H1 (cell line): ENCODE data around the gene KMT2A. TPM values are rescaled to one million over a fixed set of nuclear protein-coding genes. Genes with fewer than 3 reads are reported as not detected.

Experiments used
- CTCF ChIA-PET: fragments of 300-600 bp; sonication (Branson Sonifier 250); formaldehyde crosslinking; loops from one replicate; lab custom pipeline; 2021; ENCODE audit not compliant: partially characterized antibody; lab: Charles Lee
- POLR2A ChIA-PET: fragments of 300-600 bp; sonication (Branson Sonifier 250); formaldehyde crosslinking; loops from one replicate; lab custom pipeline; 2021; ENCODE audit warnings: inconsistent platforms; ENCODE audit not compliant: partially characterized antibody; lab: Charles Lee
- DNase-seq, 2 experiments: peaks; one replicate each; pipeline versions ENCODE4 v3.0.0 to v3.0.0-alpha.2; 2010 to 2022; ENCODE audit warnings: low spot score in 2 of 2, low read depth in 1 of 2, mixed read lengths in 1 of 2
- FAIRE-seq: peaks from 2 replicates; lab custom pipeline; 2011; peaks lifted over from hg19 to GRCh38; lab: Jason Lieb, UNC
- H2AFZ ChIP-seq: 2 replicates; pipeline ENCODE4 v1.8.1; 2012; ENCODE audit warnings: low read length, inconsistent platforms
- H2AK5ac ChIP-seq: 2 replicates; pipeline ENCODE4 v1.6.1; 2013; ENCODE audit warnings: low read depth, low read length
- H2BK120ac ChIP-seq: replicated peaks from 2 replicates; pipeline ENCODE3; 2013; ENCODE audit warnings: low read depth, low read length, inconsistent platforms
- H2BK12ac ChIP-seq: 2 replicates; pipeline ENCODE4 v1.6.1; 2013; ENCODE audit warnings: low read depth, low read length
- H2BK15ac ChIP-seq: 2 replicates; pipeline ENCODE4 v1.6.1; 2013; ENCODE audit warnings: low read length
- H2BK20ac ChIP-seq: 2 replicates; pipeline ENCODE4 v1.6.1; 2013; ENCODE audit warnings: low read length
- H2BK5ac ChIP-seq: 2 replicates; pipeline ENCODE4 v1.6.1; 2013; ENCODE audit warnings: low read depth, low read length
- H3K14ac ChIP-seq: 2 replicates; pipeline ENCODE4 v1.6.1; 2013; ENCODE audit warnings: inconsistent platforms; ENCODE audit not compliant: insufficient read length
- H3K18ac ChIP-seq: 2 replicates; pipeline ENCODE4 v1.6.1; 2013; ENCODE audit warnings: low read length; ENCODE audit errors: extremely low read depth
- H3K23ac ChIP-seq: 2 replicates; pipeline ENCODE4 v1.6.1; 2013; ENCODE audit warnings: inconsistent platforms; ENCODE audit not compliant: insufficient read length
- H3K23me2 ChIP-seq: 2 replicates; pipeline ENCODE4 v1.6.1; 2013; ENCODE audit warnings: low read depth, low read length
- H3K27ac ChIP-seq: 2 replicates; pipeline ENCODE4 v1.6.1; 2011; ENCODE audit warnings: low read depth, low read length, inconsistent platforms
- H3K27me3 ChIP-seq, 4 experiments: replicated peaks in 1 of 4; 1 replicate in 1 of 4; 2 replicates in 3 of 4; pipeline versions ENCODE4 v1.6.1 to v1.8.1; 2011 to 2013; ENCODE audit warnings: low read length in 3 of 4, mild to moderate bottlenecking in 3 of 4, inconsistent platforms in 2 of 4, mixed read lengths in 2 of 4, moderate library complexity in 1 of 4; ENCODE audit not compliant: control insufficient read depth in 3 of 4, insufficient read depth in 3 of 4; ENCODE audit errors: extremely low read depth in 1 of 4
- H3K36me3 ChIP-seq, 4 experiments: 2 replicates each; pipeline versions ENCODE4 v1.6.1 to v1.8.1; 2011 to 2013; ENCODE audit warnings: mild to moderate bottlenecking in 4 of 4, low read length in 3 of 4, moderate library complexity in 2 of 4, control low read depth in 1 of 4, inconsistent platforms in 1 of 4; ENCODE audit not compliant: insufficient read depth in 4 of 4, control insufficient read depth in 2 of 4
- H3K4ac ChIP-seq: replicated peaks from 2 replicates; pipeline ENCODE3; 2013; ENCODE audit warnings: low read length, low read depth, mixed read lengths, inconsistent platforms; ENCODE audit not compliant: insufficient read length
- H3K4me1 ChIP-seq, 4 experiments: replicated peaks in 1 of 4; 1 replicate in 1 of 4; 2 replicates in 3 of 4; pipeline versions ENCODE4 v1.6.1 to v1.8.1; 2011 to 2013; ENCODE audit warnings: low read length in 3 of 4, inconsistent platforms in 2 of 4, mixed read lengths in 1 of 4; ENCODE audit not compliant: insufficient read depth in 4 of 4, control insufficient read depth in 3 of 4
- H3K4me2 ChIP-seq, 2 experiments: 2 replicates each; pipeline versions ENCODE4 v1.6.1 to v1.8.1; 2011 to 2013; ENCODE audit warnings: low read depth in 2 of 2, low read length in 2 of 2, control low read depth in 1 of 2, inconsistent platforms in 1 of 2, mild to moderate bottlenecking in 1 of 2; ENCODE audit not compliant: insufficient read depth in 1 of 2
- H3K4me3 ChIP-seq, 4 experiments: fragments of 200-600, 300-600 bp in 1 of 4; sonication (generic), shearing (Covaris generic), sonication (Bioruptor Twin) in 1 of 4; 2 replicates each; pipeline versions ENCODE4 v1.5.1 to v1.8.1; 2011 to 2016; ENCODE audit warnings: low read length in 4 of 4, low read depth in 3 of 4, control low read depth in 2 of 4, inconsistent platforms in 2 of 4, mild to moderate bottlenecking in 2 of 4, mixed read lengths in 1 of 4, moderate library complexity in 1 of 4; ENCODE audit not compliant: insufficient read depth in 2 of 4; ENCODE audit errors: extremely low read depth in 1 of 4
- H3K56ac ChIP-seq: replicated peaks from 2 replicates; pipeline ENCODE3; 2013; ENCODE audit warnings: low read depth, mild to moderate bottlenecking, mixed read lengths, low read length, inconsistent platforms; ENCODE audit not compliant: insufficient read length
- H3K79me1 ChIP-seq: 2 replicates; pipeline ENCODE4 v1.6.1; 2013; ENCODE audit warnings: low read depth, low read length, control low read depth
- H3K79me2 ChIP-seq, 2 experiments: 2 replicates each; pipeline versions ENCODE4 v1.6.1 to v1.8.1; 2012 to 2013; ENCODE audit warnings: low read length in 2 of 2, mild to moderate bottlenecking in 2 of 2, inconsistent platforms in 1 of 2; ENCODE audit not compliant: insufficient read depth in 2 of 2, control insufficient read depth in 1 of 2
- H3K9ac ChIP-seq, 4 experiments: replicated peaks in 1 of 4; 1 replicate in 1 of 4; 2 replicates in 3 of 4; pipeline versions ENCODE4 v1.6.1 to v1.8.1; 2011 to 2013; ENCODE audit warnings: low read depth in 3 of 4, low read length in 3 of 4, control low read depth in 2 of 4, mild to moderate bottlenecking in 2 of 4, moderate library complexity in 2 of 4, inconsistent platforms in 1 of 4; ENCODE audit errors: extremely low read depth in 1 of 4
- H3K9me3 ChIP-seq, 2 experiments: 2 replicates each; pipeline versions ENCODE4 v1.6.1 to v1.8.1; 2012 to 2013; ENCODE audit warnings: mild to moderate bottlenecking in 2 of 2, moderate library complexity in 2 of 2, control low read depth in 1 of 2, inconsistent platforms in 1 of 2, low read depth in 1 of 2, low read length in 1 of 2, mixed read lengths in 1 of 2; ENCODE audit not compliant: insufficient read depth in 2 of 2
- H4K20me1 ChIP-seq, 2 experiments: replicated peaks in 1 of 2; 2 replicates each; pipeline versions ENCODE3 to v1.8.1; 2011 to 2013; ENCODE audit warnings: inconsistent platforms in 2 of 2, low read length in 2 of 2, mild to moderate bottlenecking in 1 of 2; ENCODE audit not compliant: insufficient read depth in 2 of 2, control insufficient read depth in 1 of 2
- H4K5ac ChIP-seq: 2 replicates; pipeline ENCODE4 v1.6.1; 2013; ENCODE audit warnings: low read length, low read depth, mixed read lengths, inconsistent platforms; ENCODE audit not compliant: insufficient read length
- H4K8ac ChIP-seq: 2 replicates; pipeline ENCODE4 v1.8.0; 2013; ENCODE audit warnings: mild to moderate bottlenecking, moderate library complexity, low read length, inconsistent platforms; ENCODE audit not compliant: insufficient read depth; ENCODE audit errors: extremely low read depth
- H4K91ac ChIP-seq: replicated peaks from 2 replicates; pipeline ENCODE3; 2013; ENCODE audit warnings: low read length, mixed read lengths, inconsistent platforms; ENCODE audit not compliant: insufficient read length
- ATF3 ChIP-seq: IDR thresholded peaks from 2 replicates; pipeline ENCODE4 v1.6.1; 2011; ENCODE audit warnings: low read depth, mild to moderate bottlenecking, low read length; ENCODE audit not compliant: insufficient read depth
- CHD1 ChIP-seq: IDR thresholded peaks from 2 replicates; pipeline ENCODE4 v1.6.1; 2012; ENCODE audit warnings: low read depth, low read length, improper control_type of control experiment
- JUND ChIP-seq: IDR thresholded peaks from 2 replicates; pipeline ENCODE4 v1.6.1; 2011; ENCODE audit warnings: mild to moderate bottlenecking, improper control_type of control experiment, low read length
- KDM1A ChIP-seq: fragments of 200-600, 300-600 bp; sonication (generic); IDR thresholded peaks from 2 replicates; pipeline ENCODE4 v1.7.1; 2016; ENCODE audit warnings: mild to moderate bottlenecking, low read length, borderline replicate concordance
- RFX5 ChIP-seq: IDR thresholded peaks from 2 replicates; pipeline ENCODE4 v1.6.1; 2011; ENCODE audit warnings: low read depth, low read length, improper control_type of control experiment, borderline replicate concordance
- SAP30 ChIP-seq: fragments of 300-600 bp; sonication (generic); IDR thresholded peaks from 2 replicates; pipeline ENCODE4 v1.7.1; 2012; ENCODE audit warnings: low read length, moderate library complexity, mild to moderate bottlenecking, inconsistent platforms; ENCODE audit not compliant: insufficient read depth, insufficient replicate concordance
- TCF12 ChIP-seq: IDR thresholded peaks from 2 replicates; pipeline ENCODE4 v1.6.1; 2011; ENCODE audit warnings: low read depth, mild to moderate bottlenecking, low read length
- ZNF274 ChIP-seq: IDR thresholded peaks from 2 replicates; pipeline ENCODE4 v1.7.0; 2012; ENCODE audit warnings: low read length, borderline replicate concordance; ENCODE audit errors: extremely low read depth
- WGBS, 2 experiments: shearing (Covaris generic) in 1 of 2; methylation state at CpG; one replicate each; pipeline versions ENCODE4 v1.1.6 to v1.1.7; 2013 to 2015; ENCODE audit warnings: low lambda C conversion rate in 2 of 2, mixed read lengths in 2 of 2, inconsistent platforms in 1 of 2, low coverage in 1 of 2, missing lambda C conversion rate in 1 of 2; ENCODE audit not compliant: insufficient replicate concordance in 2 of 2, insufficient coverage in 1 of 2, insufficient read length in 1 of 2; ENCODE audit errors: extremely low coverage in 1 of 2, missing lambda C conversion rate in 1 of 2; 5-methylcytosine and 5-hydroxymethylcytosine counted together
- polyA plus RNA-seq, 7 experiments: library from polyadenylated mRNA; depleted of rRNA in 3 of 7; stranded (reverse) in 5 of 7; unstranded in 2 of 7; fragments of >200 nt in 5 of 7; fragments of 200-250 nt in 2 of 7; gene quantifications; 1 replicate in 5 of 7; 2 replicates in 1 of 7; 4 replicates in 1 of 7; pipeline versions ENCODE4 v1.2.1 to v1.2.3, GENCODE V29; 2011 to 2013; ENCODE audit warnings: missing spikeins in 2 of 7, mixed read lengths in 2 of 7
- total RNA-seq: library from RNA; stranded (reverse); fragmentation: NEBNext Ultra II Directional; extraction: Animal tissue kit (Norgen Biotek cat#: 25700); gene quantifications from 2 replicates; pipeline ENCODE4 v1.2.1, GENCODE V29; 2021

The KMT2A gene
- total and polyA plus RNA-seq, 2 of the 8 experiments (the other 6 are each of a cell fraction or from before 2014, with no cell fraction given): 35.9 to 62.1 TPM

DNA sequence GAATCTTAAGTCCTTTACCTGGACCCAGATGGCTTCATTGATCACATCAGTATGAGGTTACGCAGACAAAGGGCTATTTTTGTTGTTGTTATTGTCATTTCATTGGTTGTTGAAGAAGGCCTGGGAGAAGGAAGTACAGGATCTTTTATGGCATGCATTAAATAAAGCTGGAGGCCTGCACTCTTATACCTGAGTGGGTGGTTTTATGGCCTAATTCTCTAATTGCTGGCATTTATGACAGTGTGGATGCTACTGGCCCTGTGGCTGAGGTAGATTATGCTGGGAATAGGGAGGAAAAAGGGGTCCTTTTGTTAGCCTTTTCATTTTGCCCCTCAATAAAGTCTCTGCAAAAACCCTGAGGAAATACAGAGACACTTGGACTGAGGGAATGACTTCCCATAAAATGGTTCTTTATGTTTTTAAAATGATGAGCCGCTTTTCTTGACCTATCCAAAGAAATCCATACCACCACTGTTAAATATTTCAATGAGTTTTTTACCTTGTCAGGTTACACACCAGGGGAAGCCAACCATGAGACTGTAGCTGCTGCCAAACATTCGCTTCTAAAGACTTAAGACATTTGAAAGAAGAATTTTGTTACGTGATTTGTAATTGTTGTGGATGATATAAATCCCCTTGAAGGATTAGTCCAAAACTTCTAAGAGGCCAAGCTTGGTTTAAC lies 6.8 kb downstream of the KMT2A start:
- Histone ChIP-seq H2BK120ac (no peak overlapping the region), H2BK15ac (no peak overlapping the region), H3K4me1 (peaks cover 0 to 12% (median 3%) of the 10 kb centered on the region in 4 experiments; a peak in 6 of 7 replicates), H3K27ac (no peak overlapping the region), H3K9ac (no peak overlapping the region), H3K23me2 (peaks cover 4% of the 10 kb centered on the region), H3K9me3 (no peaks in the 10 kb centered on the region), H4K91ac (no peak overlapping the region), H4K5ac (no peak overlapping the region), H3K4ac (no peak overlapping the region), H4K20me1 (peaks cover 43 to 47% of the 10 kb centered on the region in 2 experiments), H3K4me3 (no peak overlapping the region), H4K8ac (no peak overlapping the region), H3K79me2 (peaks cover 34 to 100% of the 10 kb centered on the region in 2 experiments), H3K36me3 (peaks cover 0 to 11% (median 0%) of the 10 kb centered on the region in 4 experiments; a peak in 2 of 8 replicates), H3K27me3 (no peaks in the 10 kb centered on the region), H2BK5ac (no peak overlapping the region), H2AK5ac (no peak overlapping the region), H3K4me2 (no peak overlapping the region), H2AFZ (no peak overlapping the region), H2BK12ac (no peak overlapping the region), H3K56ac (no peak overlapping the region), H2BK20ac (no peak overlapping the region), H3K18ac (no peak overlapping the region), H3K14ac (no peak overlapping the region), H3K79me1 (peaks cover 5% of the 10 kb centered on the region; the same call in 1 of the 2 replicates), H3K23ac (no peak overlapping the region)
- TF ChIP-seq ATF3 (no peak), TCF12 (no peak), RFX5 (no peak), SAP30 (no peak), KDM1A (no peak), JUND (no peak), CHD1 (no peak), ZNF274 (no peak)
- ChIA-PET POLR2A (interaction anchor here (0.8 to 3.2 kb wide), 4 partner anchors 8 to 35 kb away, joined by 3 to 16 read pairs (median 5); partner anchors contain the start of gene KMT2A), CTCF (interaction anchor here (0.6 to 2.2 kb wide), 5 partner anchors 9 to 413 kb away, joined by 3 to 5 read pairs (median 3); no protein-coding TSS in a partner anchor)
- no peak for DNase-seq
- FAIRE-seq: no peak
- WGBS, 2 experiments: 90% methylated on average over 4 of the region's 4 CpGs; no CpG with 5 or more reads in 1 of the 2 experiments
